GM23338 (cell line): ENCODE data around the gene CBFA2T2. TPM values are rescaled to one million over a fixed set of nuclear protein-coding genes. Genes with fewer than 3 reads are reported as not detected.

Source experiments
- ATAC-seq: fragments of 200-7000 bp; cut with Tn5 transposase; 3 replicates; pipeline ENCODE4 v1.9.1; 2020
- DNase-seq: peaks from one replicate; pipeline ENCODE4 v3.0.0-alpha.2; 2015; ENCODE audit warnings: low spot score
- H2AFZ ChIP-seq: fragments of 200-600 bp; sonication (generic); 2 replicates; pipeline ENCODE4 v1.8.0; 2016; ENCODE audit warnings: antibody characterized with exemption, mild to moderate bottlenecking, moderate library complexity
- H3F3A ChIP-seq: fragments of 200-600 bp; sonication (generic); replicated peaks from 2 replicates; pipeline ENCODE4 v1.8.0; 2017; ENCODE audit warnings: antibody characterized with exemption, mixed run types, low read depth
- H3K27ac ChIP-seq: fragments of 200-600 bp; sonication (generic); 2 replicates; pipeline ENCODE4 v1.6.1; 2016; ENCODE audit warnings: low read depth
- H3K27me3 ChIP-seq: fragments of 200-600 bp; sonication (generic); 2 replicates; pipeline ENCODE4 v1.8.0; 2016; ENCODE audit warnings: mild to moderate bottlenecking, mixed run types, moderate library complexity; ENCODE audit not compliant: insufficient read depth
- H3K36me3 ChIP-seq: fragments of 200-600 bp; sonication (generic); 2 replicates; pipeline ENCODE4 v1.8.0; 2016; ENCODE audit warnings: mild to moderate bottlenecking; ENCODE audit not compliant: insufficient read depth
- H3K4me1 ChIP-seq: fragments of 200-600 bp; sonication (generic); 2 replicates; pipeline ENCODE4 v1.8.0; 2016; ENCODE audit warnings: mild to moderate bottlenecking, moderate library complexity; ENCODE audit not compliant: insufficient read depth
- H3K4me2 ChIP-seq: fragments of 200-600 bp; sonication (generic); 2 replicates; pipeline ENCODE4 v1.7.1; 2017; ENCODE audit warnings: mixed run types
- H3K4me3 ChIP-seq: fragments of 200-600 bp; sonication (generic); 2 replicates; pipeline ENCODE4 v1.6.1; 2016; ENCODE audit warnings: mixed run types
- H3K79me2 ChIP-seq: fragments of 200-600 bp; sonication (generic); replicated peaks from 2 replicates; pipeline ENCODE4 v1.8.0; 2017; ENCODE audit warnings: mild to moderate bottlenecking; ENCODE audit not compliant: insufficient read depth
- H3K9me2 ChIP-seq: fragments of 200-600 bp; sonication (generic); 2 replicates; pipeline ENCODE4 v1.8.0; 2017; ENCODE audit not compliant: insufficient read depth
- H4K20me1 ChIP-seq: fragments of 200-600 bp; sonication (generic); replicated peaks from 2 replicates; pipeline ENCODE4 v1.8.0; 2017; ENCODE audit warnings: mild to moderate bottlenecking; ENCODE audit not compliant: insufficient read depth
- H3K27ac Mint-ChIP-seq: 2 replicates; pipeline ENCODE4 v1.8.0; 2020; ENCODE audit warnings: inconsistent platforms, mild to moderate bottlenecking, moderate library complexity, mixed read lengths
- H3K27me3 Mint-ChIP-seq: 3 replicates; pipeline ENCODE4 v1.8.0; 2022; ENCODE audit warnings: low read depth, mild to moderate bottlenecking, moderate library complexity, mixed read lengths, inconsistent platforms; ENCODE audit not compliant: insufficient read depth, poor library complexity
- H3K36me3 Mint-ChIP-seq: 3 replicates; pipeline ENCODE4 v1.8.0; 2021; ENCODE audit warnings: low read depth, mild to moderate bottlenecking, inconsistent platforms, moderate library complexity, mixed read lengths
- H3K4me1 Mint-ChIP-seq: 3 replicates; pipeline ENCODE4 v1.8.0; 2020; ENCODE audit warnings: mild to moderate bottlenecking, inconsistent platforms, mixed read lengths
- H3K4me3 Mint-ChIP-seq: 3 replicates; pipeline ENCODE4 v1.8.0; 2021; ENCODE audit warnings: moderate library complexity, mild to moderate bottlenecking, inconsistent platforms, mixed read lengths
- H3K9me3 Mint-ChIP-seq: 3 replicates; pipeline ENCODE4 v1.8.0; 2020; ENCODE audit warnings: moderate library complexity, mild to moderate bottlenecking, inconsistent platforms, mixed read lengths
- CREB1 ChIP-seq: fragments of 250-450 bp; sonication (Bioruptor Pico); IDR thresholded peaks from 2 replicates; pipeline ENCODE4 v1.5.0; 2020; ENCODE audit warnings: low read depth, mild to moderate bottlenecking, moderate library complexity
- CTCF ChIP-seq, 2 experiments: fragments of 200-600 bp in 1 of 2; sonication (generic) in 1 of 2; conservative IDR thresholded peaks; 2 replicates each; pipeline versions ENCODE4 v1.5.1 to v1.6.1; 2016 to 2017; ENCODE audit warnings: antibody characterized with exemption in 2 of 2, low read depth in 2 of 2, mild to moderate bottlenecking in 2 of 2, moderate library complexity in 1 of 2
- ETS1 ChIP-seq: IDR thresholded peaks from 2 replicates; pipeline ENCODE4 v1.6.1; 2016; ENCODE audit warnings: antibody characterized with exemption
- EZH2 ChIP-seq: fragments of 200-600 bp; sonication (generic); IDR thresholded peaks from one replicate; pipeline ENCODE4 v1.8.0; 2017; ENCODE audit warnings: antibody characterized with exemption, mild to moderate bottlenecking, low read depth; ENCODE audit not compliant: unreplicated experiment
- EZH2phosphoT487 ChIP-seq: fragments of 200-600 bp; sonication (generic); IDR thresholded peaks from one replicate; pipeline ENCODE4 v1.8.1; 2018; ENCODE audit warnings: antibody characterized with exemption; ENCODE audit not compliant: unreplicated experiment
- JUNB ChIP-seq: IDR thresholded peaks from one replicate; pipeline ENCODE4 v1.6.1; 2016; ENCODE audit warnings: antibody characterized with exemption; ENCODE audit not compliant: unreplicated experiment
- NANOG ChIP-seq: IDR thresholded peaks from 2 replicates; pipeline ENCODE4 v1.6.1; 2016; ENCODE audit warnings: antibody characterized with exemption, borderline replicate concordance
- POLR2AphosphoS5 ChIP-seq: IDR thresholded peaks from 2 replicates; pipeline ENCODE4 v1.6.1; 2016; ENCODE audit warnings: antibody characterized with exemption, low read depth
- REST ChIP-seq: IDR thresholded peaks from one replicate; pipeline ENCODE4 v1.6.1; 2018; ENCODE audit warnings: antibody characterized with exemption; ENCODE audit not compliant: unreplicated experiment
- STAT1 ChIP-seq: IDR thresholded peaks from one replicate; pipeline ENCODE4 v1.6.1; 2016; ENCODE audit warnings: antibody characterized with exemption; ENCODE audit not compliant: unreplicated experiment
- ZNF114 ChIP-seq: fragments of 250-450 bp; sonication (Bioruptor Pico); IDR thresholded peaks from 2 replicates; pipeline ENCODE4 v1.5.0; 2020; ENCODE audit warnings: mild to moderate bottlenecking, moderate library complexity
- ZNF331 ChIP-seq: fragments of 250-450 bp; sonication (Bioruptor Pico); IDR thresholded peaks from 2 replicates; pipeline ENCODE4 v1.5.0; 2020; ENCODE audit warnings: low read depth, mild to moderate bottlenecking, moderate library complexity
- polyA plus RNA-seq: library from polyadenylated mRNA; unstranded; fragments of >200 nt; fragmentation: Nextera tagmentation; extraction: Ambion mirVana; gene quantifications from 2 replicates; pipeline ENCODE4 v1.2.1, GENCODE V29; 2016
- total RNA-seq: library from RNA; depleted of rRNA; stranded (reverse); fragments of >200 nt; shearing (Covaris generic); gene quantifications from 2 replicates; pipeline ENCODE4 v1.2.3, GENCODE V29; 2014

The CBFA2T2 gene
- total and polyA plus RNA-seq, 2 experiments from 2014 or later, result 12.7 to 15.8 TPM

GRCh38 chr20:33604991-33605370 is 115.1 kb downstream of the CBFA2T2 start:
- H3K4me1 Mint-ChIP-seq, result no peaks in the 10 kb centered on the region
- Histone ChIP-seq H3K4me2 (no peak overlapping the region), H3F3A (no peaks in the 10 kb centered on the region)

GRCh38 chr20:33606118-33606771 is 116.3 kb downstream of the CBFA2T2 start:
- H2AFZ ChIP-seq, result no peak overlapping the region
- H3K79me2 ChIP-seq, result no peaks in the 10 kb centered on the region
- H3K4me3 Mint-ChIP-seq, result no peak overlapping the region
- H3K27ac ChIP-seq, result no peak overlapping the region
- no peaks in the 10 kb centered on the region for H3K27me3 ChIP-seq
- no peaks in the 10 kb centered on the region for H3K27me3 Mint-ChIP-seq
- no peak for ATAC-seq
- H3K9me3 Mint-ChIP-seq, result no peaks in the 10 kb centered on the region
- DNase-seq, result no peak
- H3K27ac Mint-ChIP-seq, result no peak overlapping the region
- no peaks in the 10 kb centered on the region; the same call in 2 of the 3 replicates for H3K36me3 Mint-ChIP-seq
- peaks cover 6% of the 10 kb centered on the region for H4K20me1 ChIP-seq
- H3K9me2 ChIP-seq, result no peaks in the 10 kb centered on the region
- H3K4me2 ChIP-seq, result no peak overlapping the region
- H3K4me1 Mint-ChIP-seq, result no peaks in the 10 kb centered on the region
- H3K36me3 ChIP-seq, result no peaks in the 10 kb centered on the region; the same call in none of the 2 replicates
- H3F3A ChIP-seq, result no peaks in the 10 kb centered on the region
- no peak overlapping the region for H3K4me3 ChIP-seq
- H3K4me1 ChIP-seq, result no peaks in the 10 kb centered on the region
- TF ChIP-seq ZNF114 (CRISPR knock-in tag), result no peak
- TF ChIP-seq NANOG, result no peak
- no peak for TF ChIP-seq STAT1
- no peak for TF ChIP-seq CREB1 (CRISPR knock-in tag)
- TF ChIP-seq ETS1, result no peak
- no peak for TF ChIP-seq POLR2AphosphoS5
- TF ChIP-seq ZNF331 (CRISPR knock-in tag), result no peak
- TF ChIP-seq EZH2phosphoT487, result no peak
- TF ChIP-seq JUNB, result no peak
- TF ChIP-seq REST, result no peak
- no peak for TF ChIP-seq EZH2
- TF ChIP-seq CTCF (conservative IDR thresholded peaks at IDR 0.05; ENCODE audit: low read depth in 2 of 2), result no peak

More at GRCh38 chr20:33604991-33605370, 115.1 kb downstream of the CBFA2T2 start:
- no peak overlapping the region for H3K4me3 ChIP-seq
- H3K79me2 ChIP-seq, result no peaks in the 10 kb centered on the region
- TF ChIP-seq EZH2phosphoT487 (no peak), NANOG (no peak), ETS1 (no peak), EZH2 (no peak)
- no peak overlapping the region for H3K27ac ChIP-seq
- no peaks in the 10 kb centered on the region for H3K9me3 Mint-ChIP-seq
- no peaks in the 10 kb centered on the region for H3K36me3 Mint-ChIP-seq
- H3K4me1 ChIP-seq, result no peaks in the 10 kb centered on the region
- H2AFZ ChIP-seq, result no peak overlapping the region
- H3K27ac Mint-ChIP-seq, result no peak overlapping the region
- no peaks in the 10 kb centered on the region; the same call in 1 of the 2 replicates for H3K36me3 ChIP-seq
- ATAC-seq, result no peak
- H3K9me2 ChIP-seq, result no peaks in the 10 kb centered on the region
- peaks cover 2% of the 10 kb centered on the region for H3K27me3 Mint-ChIP-seq
- no peaks in the 10 kb centered on the region for H3K27me3 ChIP-seq
- H4K20me1 ChIP-seq, result peaks cover 6% of the 10 kb centered on the region
- no peak overlapping the region for H3K4me3 Mint-ChIP-seq
- no peak for DNase-seq
